GM12878 (cell line): Measurements from ENCODE around the gene RFXANK.

Experiments used
- ATF7 ChIP-seq: fragments of 450-650 bp; IDR thresholded peaks from 2 replicates; pipeline ENCODE4 v1.6.1; 2016; ENCODE audit warnings: low read depth, mild to moderate bottlenecking
- CBX5 ChIP-seq: sonication (generic); IDR thresholded peaks from 2 replicates; pipeline ENCODE4 v1.6.1; 2016; ENCODE audit warnings: low read depth, moderate library complexity, mild to moderate bottlenecking, inconsistent platforms
- CHD1 ChIP-seq: IDR thresholded peaks from 2 replicates; pipeline ENCODE4 v1.6.1; 2012; ENCODE audit warnings: low read depth, low read length, improper control_type of control experiment
- ETV6 ChIP-seq, 2 experiments: fragments of 450-650 bp in 1 of 2; IDR thresholded peaks in 1 of 2; conservative IDR thresholded peaks in 1 of 2; 2 replicates each; pipeline ENCODE4 v1.6.1; 2014; ENCODE audit warnings: antibody characterized with exemption in 1 of 2, borderline replicate concordance in 1 of 2, low read depth in 1 of 2, mild to moderate bottlenecking in 1 of 2, moderate library complexity in 1 of 2
- EZH2 ChIP-seq: IDR thresholded peaks from 2 replicates; pipeline ENCODE4 v1.6.1; 2012; ENCODE audit warnings: low read depth, mild to moderate bottlenecking, control low read depth, inconsistent platforms, low read length, borderline replicate concordance; ENCODE audit not compliant: control insufficient read depth
- FOXM1 ChIP-seq: IDR thresholded peaks from 2 replicates; pipeline ENCODE4 v1.6.1; 2012; ENCODE audit warnings: low read depth, mild to moderate bottlenecking, inconsistent platforms, low read length, moderate library complexity
- HDAC2 ChIP-seq: fragments of 200-600 bp; sonication (generic); IDR thresholded peaks from 2 replicates; pipeline ENCODE4 v1.6.1; 2017
- TAF1 ChIP-seq: IDR thresholded peaks from 2 replicates; pipeline ENCODE4 v1.6.1; 2011; ENCODE audit warnings: mild to moderate bottlenecking, low read depth, low read length, borderline replicate concordance
- TBL1XR1 ChIP-seq: IDR thresholded peaks from 2 replicates; pipeline ENCODE4 v1.6.1; 2012; ENCODE audit warnings: low read depth, low read length, improper control_type of control experiment
- TCF12 ChIP-seq: IDR thresholded peaks from 2 replicates; pipeline ENCODE4 v1.6.1; 2011; ENCODE audit warnings: low read depth, mild to moderate bottlenecking, low read length
- YY1 ChIP-seq: IDR thresholded peaks from 2 replicates; pipeline ENCODE4 v1.6.1; 2011; ENCODE audit warnings: low read depth, mild to moderate bottlenecking, low read length
- ZNF384 ChIP-seq: IDR thresholded peaks from 2 replicates; pipeline ENCODE4 v1.6.1; 2012; ENCODE audit warnings: low read depth, mild to moderate bottlenecking, low read length, improper control_type of control experiment, borderline replicate concordance
- TF ChIP-seq, protein P1 (sequence below): IDR thresholded peaks from 2 replicates; pipeline ENCODE4 v1.6.1; 2011; ENCODE audit warnings: borderline replicate concordance, low read depth, mild to moderate bottlenecking, moderate library complexity, low read length; ENCODE audit not compliant: insufficient read depth, poor library complexity, severe bottlenecking

DNA sequence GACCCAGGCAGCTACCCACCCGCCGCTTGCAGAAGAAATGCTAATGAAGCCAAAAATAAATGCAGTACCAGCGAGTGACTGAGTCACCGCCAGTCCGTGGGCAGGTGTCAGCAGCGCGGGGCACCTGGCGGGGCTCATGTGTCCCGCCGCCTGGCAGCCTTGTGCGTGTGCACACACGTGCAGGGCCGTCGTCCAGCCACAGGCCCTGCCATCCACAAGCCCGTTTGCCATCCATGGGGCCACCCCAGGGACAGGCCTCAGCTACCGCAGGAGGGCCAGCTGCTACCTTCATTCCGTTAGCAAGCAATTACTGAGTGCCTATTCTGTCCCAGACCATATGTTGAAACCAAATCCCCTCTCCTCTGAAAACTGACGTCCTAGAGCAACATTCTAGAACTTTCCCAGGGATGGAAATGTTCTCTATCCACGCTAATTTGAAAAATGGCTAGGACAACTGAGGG, 40.2 kb downstream of the RFXANK start:
- TF ChIP-seq TBL1XR1 (no peak), TCF12 (no peak), FOXM1 (no peak), ETV6 (conservative IDR thresholded peaks at IDR 0.05 in 1 of 2, IDR thresholded peaks at IDR 0.05 in 1 of 2; ENCODE audit: borderline replicate concordance in 1 of 2, low read depth in 1 of 2) (no peak), CHD1 (no peak), EZH2 (no peak), HDAC2 (no peak), YY1 (no peak), CBX5 (no peak), ATF7 (no peak), TAF1 (no peak), ZNF384 (no peak)
- TF ChIP-seq, protein P1, sequence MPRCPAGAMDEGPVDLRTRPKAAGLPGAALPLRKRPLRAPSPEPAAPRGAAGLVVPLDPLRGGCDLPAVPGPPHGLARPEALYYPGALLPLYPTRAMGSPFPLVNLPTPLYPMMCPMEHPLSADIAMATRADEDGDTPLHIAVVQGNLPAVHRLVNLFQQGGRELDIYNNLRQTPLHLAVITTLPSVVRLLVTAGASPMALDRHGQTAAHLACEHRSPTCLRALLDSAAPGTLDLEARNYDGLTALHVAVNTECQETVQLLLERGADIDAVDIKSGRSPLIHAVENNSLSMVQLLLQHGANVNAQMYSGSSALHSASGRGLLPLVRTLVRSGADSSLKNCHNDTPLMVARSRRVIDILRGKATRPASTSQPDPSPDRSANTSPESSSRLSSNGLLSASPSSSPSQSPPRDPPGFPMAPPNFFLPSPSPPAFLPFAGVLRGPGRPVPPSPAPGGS: no peak
